ENCODE measurements around the gene MBD3.
"Not testable (repeated sequence)": the region's sequence is repeated elsewhere in the genome, so short reads cannot be mapped to it uniquely, and the experiment has no call there.

MBD3 gene, protein sequence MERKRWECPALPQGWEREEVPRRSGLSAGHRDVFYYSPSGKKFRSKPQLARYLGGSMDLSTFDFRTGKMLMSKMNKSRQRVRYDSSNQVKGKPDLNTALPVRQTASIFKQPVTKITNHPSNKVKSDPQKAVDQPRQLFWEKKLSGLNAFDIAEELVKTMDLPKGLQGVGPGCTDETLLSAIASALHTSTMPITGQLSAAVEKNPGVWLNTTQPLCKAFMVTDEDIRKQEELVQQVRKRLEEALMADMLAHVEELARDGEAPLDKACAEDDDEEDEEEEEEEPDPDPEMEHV

GRCh38 chr19:1592755-1593500 lies at the start of gene MBD3:
MBD3 (minus strand) TSS chr19:1592865; CDS start chr19:1592631, 234 bp downstream.
- in situ Hi-C loops (cut with MboI; ENCODE audit: low sequenced_read_pairs), result no loop called here

DNA sequence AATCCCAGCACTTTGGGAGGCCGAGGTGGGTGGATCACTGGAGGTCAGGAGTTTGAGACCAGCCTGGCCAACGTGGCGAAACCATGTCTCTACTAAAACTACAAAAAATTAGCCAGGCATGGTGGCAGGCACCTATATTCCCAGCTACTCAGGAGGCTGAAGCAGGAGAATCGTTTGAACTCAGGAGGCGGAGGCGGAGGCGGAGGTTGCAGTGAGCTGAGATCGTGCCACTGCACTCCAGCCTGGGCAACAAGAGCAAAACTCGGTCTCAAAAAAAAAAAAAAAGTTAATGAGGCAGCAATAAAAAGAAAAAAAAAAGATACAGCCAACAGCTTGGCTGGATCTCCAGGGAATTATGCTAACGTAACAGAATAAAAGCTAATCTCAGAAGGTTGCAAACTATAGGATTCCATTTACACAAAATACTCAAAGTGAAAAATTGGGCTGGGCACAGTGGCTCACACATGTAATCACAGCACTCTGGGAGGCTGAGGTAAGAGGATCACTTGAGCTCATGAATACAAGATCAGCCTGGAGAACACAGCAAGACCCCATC lies 48.3 kb upstream of the MBD3 start:
- in situ Hi-C loops (cut with MboI; ENCODE audit: low sequenced_read_pairs), result not testable (repeated sequence)

- in situ Hi-C loops (cut with MboI; ENCODE audit: low sequenced_read_pairs), result no loop called here
These were observed 43.9 kb upstream of the MBD3 start for GRCh38 chr19:1636325-1637236.

DNA sequence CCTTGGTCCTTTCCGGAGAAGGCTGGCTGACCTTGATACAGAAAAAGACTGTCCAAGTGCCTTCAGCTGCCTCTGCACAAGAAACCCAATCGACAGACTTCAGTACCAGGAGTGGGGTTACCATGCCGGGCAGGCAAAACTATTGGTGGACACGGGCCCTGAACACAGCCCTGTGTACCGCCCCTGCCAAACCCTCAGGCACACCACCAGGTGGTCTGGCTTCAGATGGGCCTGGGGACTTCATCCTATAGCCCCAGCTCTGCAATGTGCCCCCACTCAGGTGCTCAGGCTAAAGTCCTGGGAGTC lies 42.2 kb upstream of the MBD3 start:
- in situ Hi-C loops (cut with MboI; ENCODE audit: low sequenced_read_pairs), result no loop called here

GRCh38 chr19:1634242-1634937 lies 41.7 kb upstream of the MBD3 start:
- in situ Hi-C loops (cut with MboI; ENCODE audit: low sequenced_read_pairs), result no loop called here

- in situ Hi-C loops (cut with MboI; ENCODE audit: low sequenced_read_pairs), result no loop called here
These were observed 40.7 kb upstream of the MBD3 start for GRCh38 chr19:1633269-1633826.

DNA sequence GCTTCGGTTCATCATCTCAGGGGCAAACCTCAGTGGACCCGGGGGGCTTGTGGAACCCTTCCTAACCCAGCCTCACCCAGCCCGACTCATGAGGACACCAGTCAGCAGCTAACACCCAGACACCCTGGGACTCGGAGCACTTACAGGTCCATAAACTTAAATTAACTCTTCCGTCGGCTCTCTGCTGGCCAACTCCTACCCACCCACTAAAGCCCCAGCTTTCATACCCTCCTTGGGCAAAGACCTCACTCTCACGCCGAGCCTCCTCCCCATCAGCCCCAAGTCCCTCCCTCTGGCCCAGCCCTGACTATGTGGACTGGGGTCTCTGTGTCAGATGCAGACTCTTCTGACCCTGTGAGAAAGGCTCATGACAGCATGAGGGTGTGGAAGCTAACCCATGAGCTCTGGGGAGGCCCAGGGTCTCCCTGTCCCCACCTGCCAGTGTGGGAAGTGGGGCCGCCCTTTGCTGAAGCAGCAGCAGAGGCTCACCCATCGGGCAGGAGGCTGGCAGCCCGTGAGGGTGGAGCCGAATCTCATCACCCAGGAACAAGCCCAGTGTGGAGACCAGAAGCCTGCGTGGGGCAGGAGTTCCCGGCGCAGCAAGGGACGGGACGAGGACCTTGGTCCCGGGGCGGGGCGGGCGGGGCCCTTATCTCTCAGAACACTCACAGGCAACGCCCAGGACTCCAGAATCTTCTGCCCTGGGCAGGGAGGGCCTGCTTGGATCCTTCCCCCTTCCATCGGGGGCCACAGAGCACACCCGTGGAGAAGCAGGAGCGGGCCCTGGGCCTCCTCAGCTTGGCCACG lies 40.0 kb upstream of the MBD3 start:
- in situ Hi-C loops (cut with MboI; ENCODE audit: low sequenced_read_pairs), result no loop called here

- in situ Hi-C loops (cut with MboI; ENCODE audit: low sequenced_read_pairs), result no loop called here
These were observed 39.0 kb upstream of the MBD3 start for GRCh38 chr19:1631557-1632100.

- in situ Hi-C loops (cut with MboI; ENCODE audit: low sequenced_read_pairs), result no loop called here
These were observed 38.1 kb upstream of the MBD3 start for GRCh38 chr19:1630811-1631210.

DNA sequence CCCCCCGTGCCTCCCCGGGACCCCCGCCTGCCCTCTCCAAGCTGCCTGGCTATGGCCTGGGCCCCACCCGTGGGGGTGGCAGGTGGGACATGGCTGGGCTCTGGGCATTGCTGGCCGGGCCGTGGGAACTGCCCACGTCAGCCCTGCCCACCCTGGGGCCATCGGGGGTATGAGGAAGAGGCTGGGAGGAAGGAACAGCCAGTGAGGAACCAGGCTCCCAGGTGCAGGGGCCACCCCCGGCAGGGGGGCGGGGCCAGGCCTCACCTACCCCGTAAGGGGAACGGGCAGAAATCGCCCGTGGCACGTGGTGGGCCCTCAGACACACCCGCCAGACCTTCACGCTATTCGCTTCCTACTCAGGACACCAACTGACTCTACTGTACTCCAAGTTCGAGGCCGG lies 37.3 kb upstream of the MBD3 start:
- in situ Hi-C loops (cut with MboI; ENCODE audit: low sequenced_read_pairs), result no loop called here

DNA sequence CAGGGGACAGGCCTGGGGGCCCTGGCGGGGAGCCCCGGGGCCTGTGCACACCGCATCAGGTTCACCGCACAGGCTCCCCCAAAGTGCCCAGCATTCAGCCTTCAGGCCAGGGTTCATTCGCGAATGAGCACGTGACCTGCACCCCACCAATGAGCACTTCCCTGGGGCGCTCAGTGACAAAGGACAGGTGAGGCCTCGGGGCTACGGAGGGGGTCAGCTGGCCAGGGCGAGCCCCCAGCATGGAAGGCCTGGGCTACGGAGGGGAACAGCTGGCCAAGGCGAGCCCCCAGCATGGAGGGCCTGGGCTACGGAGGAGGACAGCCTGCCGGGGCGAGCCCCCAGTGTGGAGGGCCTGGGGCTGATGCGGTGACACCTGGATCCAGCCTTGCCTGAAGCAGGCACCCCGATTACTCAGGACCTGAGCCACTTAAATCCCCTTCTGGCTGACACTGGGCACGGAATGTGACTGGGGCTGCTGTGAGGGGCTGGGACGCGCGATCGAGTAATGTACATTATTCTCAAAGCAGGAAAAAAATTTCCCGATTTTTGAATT lies 36.7 kb upstream of the MBD3 start:
- in situ Hi-C loops (cut with MboI; ENCODE audit: low sequenced_read_pairs), result no loop called here

DNA sequence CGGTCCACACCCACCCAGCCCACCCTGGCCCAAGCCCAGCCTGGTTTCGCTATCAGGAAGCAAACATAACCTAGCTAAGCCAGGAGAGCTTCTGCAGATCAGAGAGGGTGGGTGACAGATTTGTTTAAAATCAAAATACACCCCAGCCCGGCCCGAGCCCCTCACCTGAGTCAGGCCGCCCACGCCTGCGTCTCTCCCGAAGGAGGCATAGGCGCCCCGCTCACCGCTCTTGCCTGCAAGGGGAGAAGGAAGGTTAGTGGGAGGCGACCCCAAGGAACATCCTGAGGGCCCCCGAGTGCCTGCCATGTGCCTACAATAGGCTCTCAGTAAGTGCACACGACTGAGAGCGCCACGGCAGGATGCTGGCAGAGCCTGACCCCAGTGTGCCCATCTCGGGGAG lies 34.5 kb upstream of the MBD3 start:
- in situ Hi-C loops (cut with MboI; ENCODE audit: low sequenced_read_pairs), result no loop called here

DNA sequence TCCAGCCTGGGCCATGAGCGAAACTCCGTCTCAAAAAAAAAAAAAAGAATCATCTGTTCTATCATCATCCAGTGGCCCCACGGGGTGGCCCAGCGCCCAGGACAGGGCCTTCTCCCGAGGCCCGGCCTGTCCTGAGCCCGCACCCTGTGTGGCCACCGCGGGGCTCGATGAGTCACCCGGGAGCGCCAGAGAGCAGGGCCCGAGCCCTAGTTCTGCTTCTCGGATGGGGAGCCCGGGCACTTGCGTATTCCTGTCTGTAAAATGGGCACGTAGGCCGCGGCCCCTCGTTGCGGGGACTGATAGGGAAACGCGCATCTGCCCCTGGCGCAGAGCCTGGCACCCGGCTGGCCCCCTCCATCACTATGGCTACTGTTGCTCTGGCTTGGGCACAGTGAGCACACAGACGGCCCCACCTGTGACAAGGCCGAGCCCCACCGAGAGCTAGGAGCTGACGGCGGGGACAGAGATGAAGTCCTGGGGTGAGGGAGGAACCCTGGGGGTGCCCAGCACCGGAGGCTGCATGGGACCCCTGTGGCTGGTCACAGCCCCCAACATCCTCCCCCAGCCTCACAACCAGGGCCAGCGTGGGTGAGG lies 33.8 kb upstream of the MBD3 start:
- in situ Hi-C loops (cut with MboI; ENCODE audit: low sequenced_read_pairs), result no loop called here

GRCh38 chr19:1624458-1624857 lies 31.8 kb upstream of the MBD3 start:
- in situ Hi-C loops (cut with MboI; ENCODE audit: low sequenced_read_pairs), result no loop called here

DNA sequence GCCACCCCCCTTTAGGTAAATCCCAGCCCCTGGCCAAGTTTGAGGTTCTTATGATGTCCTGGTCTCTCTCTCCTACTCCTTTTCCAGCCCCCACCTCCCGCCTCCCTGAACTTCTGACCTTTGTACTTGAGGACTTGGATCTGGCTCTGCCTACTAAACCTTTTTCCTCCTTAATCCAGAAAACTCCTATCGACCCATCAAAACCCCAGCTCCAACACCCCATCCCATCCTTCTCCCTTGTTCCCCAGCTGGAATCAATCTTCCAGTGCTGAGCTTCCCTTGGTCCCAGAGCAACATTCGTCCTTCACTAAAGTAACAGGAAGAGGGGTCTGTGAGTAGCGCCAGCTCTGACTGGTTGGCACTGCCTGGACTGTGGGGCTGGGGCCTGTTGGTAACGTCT lies 29.9 kb upstream of the MBD3 start:
- in situ Hi-C loops (cut with MboI; ENCODE audit: low sequenced_read_pairs), result no loop called here

DNA sequence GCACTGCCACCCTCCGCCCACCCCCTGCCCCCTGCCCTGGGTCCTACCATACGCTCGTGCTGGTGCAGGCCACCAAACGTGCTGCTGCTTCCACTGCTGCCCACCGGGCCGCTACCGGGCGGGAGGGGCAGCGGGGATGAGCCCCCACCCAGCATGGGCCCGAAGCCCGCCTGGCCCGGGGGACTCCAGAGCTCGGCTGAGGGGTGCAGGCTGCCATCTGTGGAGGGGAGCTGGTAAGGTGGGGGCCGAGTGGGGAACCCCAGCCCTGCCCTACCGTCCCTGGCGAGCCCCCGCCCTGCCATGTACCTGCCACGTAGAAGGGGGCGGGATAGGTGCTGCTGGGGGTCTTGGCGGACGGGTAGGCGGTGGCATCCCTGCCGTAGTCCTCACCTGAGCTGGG lies 29.3 kb upstream of the MBD3 start:
- in situ Hi-C loops (cut with MboI; ENCODE audit: low sequenced_read_pairs), result no loop called here

GRCh38 chr19:1621574-1621973 lies 28.9 kb upstream of the MBD3 start:
- in situ Hi-C loops (cut with MboI; ENCODE audit: low sequenced_read_pairs), result no loop called here

- in situ Hi-C loops (cut with MboI; ENCODE audit: low sequenced_read_pairs), result no loop called here
These were observed 28.4 kb upstream of the MBD3 start for GRCh38 chr19:1621021-1621420.

GRCh38 chr19:1620502-1620901 lies 27.8 kb upstream of the MBD3 start:
- in situ Hi-C loops (cut with MboI; ENCODE audit: low sequenced_read_pairs), result no loop called here

All from hTERT RPE-1 (cell line).